Erythroblast (primary cell): ENCODE results near the gene MSANTD4.
"Not testable (repeated sequence)": the region's sequence is repeated elsewhere in the genome, so short reads cannot be mapped to it uniquely, and the experiment has no call there.

Source experiments
- DNase-seq, 2 experiments: peaks; one replicate each; lab custom pipeline; 2025; lab: John Stamatoyannopoulos, UW
- GATA1 ChIP-seq: IDR thresholded peaks from 2 replicates; pipeline ENCODE4 v1.6.1; 2011; ENCODE audit warnings: low read depth, mild to moderate bottlenecking, control low read depth, low read length, moderate library complexity
- POLR2A ChIP-seq: IDR thresholded peaks from 2 replicates; pipeline ENCODE4 v1.6.1; 2011; ENCODE audit warnings: mild to moderate bottlenecking, low read length

The MSANTD4 gene

GRCh38 chr11:106031202-106031810 is 9.3 kb upstream of the MSANTD4 start:
- TF ChIP-seq GATA1 (no peak), POLR2A (no peak)
- no peak for DNase-seq

GRCh38 chr11:106030609-106031008 is 8.6 kb upstream of the MSANTD4 start:
- TF ChIP-seq GATA1 (no peak), POLR2A (no peak)
- DNase-seq = no peak

GRCh38 chr11:106022795-106023275 is 795 bp upstream of the MSANTD4 start:
- no peak for DNase-seq
- TF ChIP-seq GATA1 (no peak), POLR2A (no peak)

- no peak for TF ChIP-seq GATA1
- no peak for TF ChIP-seq POLR2A
- DNase-seq = peak; percentile 8 to 42
These were observed 666 bp downstream of the MSANTD4 start for GRCh38 chr11:106021181-106021966.

GRCh38 chr11:106017093-106017492 is 4.9 kb downstream of the MSANTD4 start:
- no peak for DNase-seq
- TF ChIP-seq GATA1 = no peak
- no peak for TF ChIP-seq POLR2A

- DNase-seq = no peak
- TF ChIP-seq POLR2A = no peak
These were observed 7.0 kb downstream of the MSANTD4 start for GRCh38 chr11:106015066-106015465.

- TF ChIP-seq GATA1 (no peak), POLR2A (no peak)
- DNase-seq = no peak
These were observed 7.4 kb downstream of the MSANTD4 start for GRCh38 chr11:106014620-106015019.

- DNase-seq = no peak
- TF ChIP-seq POLR2A = no peak
- TF ChIP-seq GATA1 = no peak
These were observed 8.0 kb downstream of the MSANTD4 start for GRCh38 chr11:106014035-106014434.

GRCh38 chr11:106012744-106013143 is 9.3 kb downstream of the MSANTD4 start:
- peak; percentile 2 to 35 for DNase-seq
- TF ChIP-seq POLR2A (no peak), GATA1 (no peak)

GRCh38 chr11:106011481-106011880 is 10.6 kb downstream of the MSANTD4 start:
- TF ChIP-seq GATA1 = no peak
- no peak for TF ChIP-seq POLR2A

GRCh38 chr11:106003094-106003493 is 18.9 kb downstream of the MSANTD4 start:
- DNase-seq = not testable (repeated sequence)

More at GRCh38 chr11:106011481-106011880, 10.6 kb downstream of the MSANTD4 start:
- DNase-seq = no peak

- TF ChIP-seq GATA1 (no peak), POLR2A (no peak)
- no peak for DNase-seq
These were observed 20.6 kb downstream of the MSANTD4 start for GRCh38 chr11:106001304-106002012.

GRCh38 chr11:105991888-105992287 is 30.2 kb downstream of the MSANTD4 start:
- TF ChIP-seq GATA1 (no peak), POLR2A (no peak)
- peak; percentile 34 to 82 for DNase-seq

- TF ChIP-seq POLR2A (no peak), GATA1 (no peak)
- no peak for DNase-seq
These were observed 32.9 kb downstream of the MSANTD4 start for GRCh38 chr11:105989124-105989523.
